SK-N-SH (cell line): ENCODE results near the gene GOLGB1. TPM values are rescaled to one million over a fixed set of nuclear protein-coding genes. Genes with fewer than 3 reads are reported as not detected.

Source experiments
- CTCF ChIA-PET: fragments of 300-600, 350-600 bp; formaldehyde crosslinking; extraction: SDS; loops from one replicate; lab custom pipeline; 2021; lab: Yijun Ruan, JAX
- POLR2A ChIA-PET: fragments of 350-600 bp; sonication (Branson Sonifier 250); formaldehyde crosslinking; extraction: SDS; loops from one replicate; lab custom pipeline; 2020; ENCODE audit warnings: antibody characterized with exemption, inconsistent platforms; lab: Yijun Ruan, JAX
- DNase-seq: peaks from one replicate; pipeline ENCODE4 v3.0.0; 2012
- H2AFZ ChIP-seq: fragments of 200-600 bp; sonication (generic); 2 replicates; pipeline ENCODE4 v1.8.1; 2016; ENCODE audit warnings: antibody characterized with exemption, mild to moderate bottlenecking, low read depth
- H3F3A ChIP-seq: fragments of 200-600 bp; sonication (generic); replicated peaks from 2 replicates; pipeline ENCODE3; 2016; ENCODE audit warnings: antibody characterized with exemption, mild to moderate bottlenecking; ENCODE audit not compliant: insufficient read depth
- H3K27ac ChIP-seq, 2 experiments: fragments of 200-500 bp in 1 of 2; fragments of 200-600 bp in 1 of 2; sonication (Bioruptor generic) in 1 of 2; sonication (generic), shearing (Covaris generic) in 1 of 2; 2 replicates each; pipeline versions ENCODE4 v1.5.1 to v1.6.1; 2014 to 2016; ENCODE audit warnings: low read depth in 2 of 2, inconsistent platforms in 1 of 2, low read length in 1 of 2, mild to moderate bottlenecking in 1 of 2, mixed read lengths in 1 of 2
- H3K27me3 ChIP-seq: fragments of 200-600 bp; sonication (generic), shearing (Covaris generic); 2 replicates; pipeline ENCODE4 v1.6.1; 2016; ENCODE audit warnings: mixed run types; ENCODE audit not compliant: insufficient read depth
- H3K36me3 ChIP-seq, 2 experiments: fragments of 200-500 bp in 1 of 2; fragments of 200-600 bp in 1 of 2; sonication (Bioruptor generic) in 1 of 2; sonication (generic) in 1 of 2; replicated peaks in 1 of 2; 2 replicates each; pipeline versions ENCODE3 to v1.5.1; 2014 to 2016; ENCODE audit warnings: low read length in 1 of 2, mild to moderate bottlenecking in 1 of 2; ENCODE audit not compliant: insufficient read depth in 2 of 2, control insufficient read depth in 1 of 2
- H3K4me1 ChIP-seq, 2 experiments: fragments of 200-500 bp in 1 of 2; fragments of 200-600 bp in 1 of 2; sonication (Bioruptor generic) in 1 of 2; sonication (generic), shearing (Covaris generic) in 1 of 2; 2 replicates each; pipeline versions ENCODE4 v1.5.1 to v1.6.1; 2014 to 2016; ENCODE audit warnings: low read depth in 1 of 2, low read length in 1 of 2, mixed run types in 1 of 2; ENCODE audit not compliant: insufficient read depth in 2 of 2, control insufficient read depth in 1 of 2
- H3K4me2 ChIP-seq: fragments of 200-600 bp; sonication (generic), shearing (Covaris generic); 2 replicates; pipeline ENCODE4 v1.6.1; 2017; ENCODE audit warnings: mixed run types
- H3K4me3 ChIP-seq, 2 experiments: fragments of 200-500 bp in 1 of 2; fragments of 200-600 bp in 1 of 2; sonication (Bioruptor generic) in 1 of 2; sonication (generic), shearing (Covaris generic) in 1 of 2; 2 replicates each; pipeline versions ENCODE4 v1.5.1 to v1.8.1; 2014 to 2016; ENCODE audit warnings: low read depth in 2 of 2, inconsistent platforms in 1 of 2, low read length in 1 of 2, mild to moderate bottlenecking in 1 of 2, mixed read lengths in 1 of 2, moderate library complexity in 1 of 2
- H3K79me2 ChIP-seq: fragments of 200-600 bp; sonication (generic); 2 replicates; pipeline ENCODE4 v1.8.1; 2017; ENCODE audit warnings: mild to moderate bottlenecking; ENCODE audit not compliant: insufficient read depth
- H3K9ac ChIP-seq: fragments of 200-600 bp; sonication (generic); 2 replicates; pipeline ENCODE4 v1.6.1; 2017; ENCODE audit warnings: mixed run types
- H3K9me2 ChIP-seq: fragments of 200-600 bp; sonication (generic); 2 replicates; pipeline ENCODE4 v1.6.1; 2017; ENCODE audit warnings: mixed run types
- H3K9me3 ChIP-seq: fragments of 200-600 bp; sonication (generic); 2 replicates; pipeline ENCODE4 v1.6.1; 2017; ENCODE audit warnings: mixed run types, mild to moderate bottlenecking, moderate library complexity
- H4K20me1 ChIP-seq: fragments of 200-600 bp; sonication (generic); 2 replicates; pipeline ENCODE4 v1.6.1; 2017; ENCODE audit warnings: mild to moderate bottlenecking, mixed run types; ENCODE audit not compliant: insufficient read depth
- EZH2phosphoT487 ChIP-seq: fragments of 200-600 bp; sonication (generic); IDR thresholded peaks from 2 replicates; pipeline ENCODE4 v1.6.1; 2017; ENCODE audit warnings: low read depth, mixed run types, mild to moderate bottlenecking, antibody characterized with exemption, moderate library complexity, borderline replicate concordance
- POLR2AphosphoS5 ChIP-seq: IDR thresholded peaks from 2 replicates; pipeline ENCODE4 v1.6.1; 2012; ENCODE audit warnings: low read depth, low read length
- RCOR1 ChIP-seq: fragments of 150-350 bp; IDR thresholded peaks from 2 replicates; pipeline ENCODE4 v1.6.1; 2017; ENCODE audit warnings: antibody characterized with exemption, low read length
- RXRA ChIP-seq: IDR thresholded peaks from 2 replicates; pipeline ENCODE4 v1.4.0; 2012; ENCODE audit warnings: low read depth, mild to moderate bottlenecking, borderline replicate concordance
- USF1 ChIP-seq: IDR thresholded peaks from 2 replicates; pipeline ENCODE4 v1.4.0; 2012; ENCODE audit warnings: low read depth, borderline replicate concordance
- YY1 ChIP-seq: IDR thresholded peaks from 2 replicates; pipeline ENCODE4 v1.4.0; 2012; ENCODE audit warnings: low read depth, mild to moderate bottlenecking
- WGBS: methylation state at CpG from one replicate; pipeline ENCODE4 v1.1.6; 2017; ENCODE audit warnings: low lambda C conversion rate; 5-methylcytosine and 5-hydroxymethylcytosine counted together
- polyA plus RNA-seq, 3 experiments: library from polyadenylated mRNA; depleted of rRNA; stranded (reverse); fragments of >200 nt; gene quantifications; 2 replicates each; pipeline ENCODE4 v1.2.3, GENCODE V29; 2012
- TF ChIP-seq, protein P1 (sequence below): IDR thresholded peaks from 2 replicates; pipeline ENCODE4 v1.4.0; 2012; ENCODE audit warnings: low read depth, borderline replicate concordance
- TF ChIP-seq, protein P2 (sequence below): IDR thresholded peaks from 2 replicates; pipeline ENCODE4 v1.6.1; 2012; ENCODE audit warnings: mild to moderate bottlenecking, low read depth, low read length, moderate library complexity
- TF ChIP-seq, protein P3 (sequence below): fragments of 200-600 bp; sonication (generic); IDR thresholded peaks from 2 replicates; pipeline ENCODE4 v1.6.1; 2017; ENCODE audit warnings: antibody characterized with exemption, mild to moderate bottlenecking, moderate library complexity
- TF ChIP-seq, protein P4 (sequence below): IDR thresholded peaks from 2 replicates; pipeline ENCODE4 v1.4.0; 2012; ENCODE audit warnings: low read depth
- TF ChIP-seq, protein P5 (sequence below): fragments of 150-350 bp; IDR thresholded peaks from 2 replicates; pipeline ENCODE4 v1.6.1; 2017; ENCODE audit warnings: antibody characterized with exemption, low read length, low read depth, borderline replicate concordance

The GOLGB1 gene
- polyA plus RNA-seq, 1 of the 3 experiments (the other 2 are of a cell fraction), result 10.3 TPM

DNA sequence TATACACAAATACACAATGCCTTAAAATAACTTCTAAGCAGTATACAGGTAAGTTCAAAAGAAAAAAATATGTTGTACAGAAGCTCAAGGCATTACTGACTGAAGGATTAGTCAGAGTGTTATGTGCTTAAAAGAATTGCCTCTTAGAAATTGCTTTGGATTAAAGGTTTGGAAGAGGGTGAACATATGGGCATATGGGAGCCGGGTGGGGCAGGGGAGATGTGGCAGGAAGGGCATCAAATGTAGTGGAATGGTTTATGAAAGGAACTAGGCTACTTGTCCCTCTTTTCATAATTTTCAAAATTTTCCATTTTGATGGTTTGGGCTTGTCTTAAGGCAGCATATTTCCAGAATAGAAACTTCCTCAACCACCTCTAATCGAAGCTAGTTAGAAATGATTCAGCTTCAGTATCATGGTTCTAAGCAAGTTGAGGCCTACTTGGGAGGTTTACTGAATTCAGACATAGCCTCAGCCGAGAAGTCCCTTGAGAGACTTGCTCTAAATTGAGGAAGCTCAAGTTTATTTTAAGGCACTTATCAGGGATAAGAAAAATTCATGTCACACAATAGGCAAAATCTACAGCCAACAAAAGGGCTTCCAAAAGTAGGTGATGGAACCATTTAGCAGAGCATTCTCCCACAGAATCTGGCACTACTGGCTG, 10.1 kb upstream of the GOLGB1 start:
- Histone ChIP-seq H3K27ac (no peak overlapping the region), H3K4me2 (no peak overlapping the region), H3K36me3 (no peaks in the 10 kb centered on the region), H3K9me3 (no peaks in the 10 kb centered on the region), H2AFZ (no peak overlapping the region), H3K4me1 (no peaks in the 10 kb centered on the region; a peak in 1 of 4 replicates), H3K9ac (no peak overlapping the region), H3K4me3 (no peak overlapping the region), H3K9me2 (no peaks in the 10 kb centered on the region), H3K79me2 (no peaks in the 10 kb centered on the region), H3K27me3 (no peaks in the 10 kb centered on the region), H3F3A (no peaks in the 10 kb centered on the region), H4K20me1 (no peaks in the 10 kb centered on the region)
- WGBS, result 16% methylated on average over 3 of the region's 3 CpGs
- TF ChIP-seq, protein P1, sequence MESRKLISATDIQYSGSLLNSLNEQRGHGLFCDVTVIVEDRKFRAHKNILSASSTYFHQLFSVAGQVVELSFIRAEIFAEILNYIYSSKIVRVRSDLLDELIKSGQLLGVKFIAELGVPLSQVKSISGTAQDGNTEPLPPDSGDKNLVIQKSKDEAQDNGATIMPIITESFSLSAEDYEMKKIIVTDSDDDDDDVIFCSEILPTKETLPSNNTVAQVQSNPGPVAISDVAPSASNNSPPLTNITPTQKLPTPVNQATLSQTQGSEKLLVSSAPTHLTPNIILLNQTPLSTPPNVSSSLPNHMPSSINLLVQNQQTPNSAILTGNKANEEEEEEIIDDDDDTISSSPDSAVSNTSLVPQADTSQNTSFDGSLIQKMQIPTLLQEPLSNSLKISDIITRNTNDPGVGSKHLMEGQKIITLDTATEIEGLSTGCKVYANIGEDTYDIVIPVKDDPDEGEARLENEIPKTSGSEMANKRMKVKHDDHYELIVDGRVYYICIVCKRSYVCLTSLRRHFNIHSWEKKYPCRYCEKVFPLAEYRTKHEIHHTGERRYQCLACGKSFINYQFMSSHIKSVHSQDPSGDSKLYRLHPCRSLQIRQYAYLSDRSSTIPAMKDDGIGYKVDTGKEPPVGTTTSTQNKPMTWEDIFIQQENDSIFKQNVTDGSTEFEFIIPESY, result no peak
- TF ChIP-seq YY1 (no peak), EZH2phosphoT487 (no peak), POLR2AphosphoS5 (no peak)
- TF ChIP-seq, protein P2, sequence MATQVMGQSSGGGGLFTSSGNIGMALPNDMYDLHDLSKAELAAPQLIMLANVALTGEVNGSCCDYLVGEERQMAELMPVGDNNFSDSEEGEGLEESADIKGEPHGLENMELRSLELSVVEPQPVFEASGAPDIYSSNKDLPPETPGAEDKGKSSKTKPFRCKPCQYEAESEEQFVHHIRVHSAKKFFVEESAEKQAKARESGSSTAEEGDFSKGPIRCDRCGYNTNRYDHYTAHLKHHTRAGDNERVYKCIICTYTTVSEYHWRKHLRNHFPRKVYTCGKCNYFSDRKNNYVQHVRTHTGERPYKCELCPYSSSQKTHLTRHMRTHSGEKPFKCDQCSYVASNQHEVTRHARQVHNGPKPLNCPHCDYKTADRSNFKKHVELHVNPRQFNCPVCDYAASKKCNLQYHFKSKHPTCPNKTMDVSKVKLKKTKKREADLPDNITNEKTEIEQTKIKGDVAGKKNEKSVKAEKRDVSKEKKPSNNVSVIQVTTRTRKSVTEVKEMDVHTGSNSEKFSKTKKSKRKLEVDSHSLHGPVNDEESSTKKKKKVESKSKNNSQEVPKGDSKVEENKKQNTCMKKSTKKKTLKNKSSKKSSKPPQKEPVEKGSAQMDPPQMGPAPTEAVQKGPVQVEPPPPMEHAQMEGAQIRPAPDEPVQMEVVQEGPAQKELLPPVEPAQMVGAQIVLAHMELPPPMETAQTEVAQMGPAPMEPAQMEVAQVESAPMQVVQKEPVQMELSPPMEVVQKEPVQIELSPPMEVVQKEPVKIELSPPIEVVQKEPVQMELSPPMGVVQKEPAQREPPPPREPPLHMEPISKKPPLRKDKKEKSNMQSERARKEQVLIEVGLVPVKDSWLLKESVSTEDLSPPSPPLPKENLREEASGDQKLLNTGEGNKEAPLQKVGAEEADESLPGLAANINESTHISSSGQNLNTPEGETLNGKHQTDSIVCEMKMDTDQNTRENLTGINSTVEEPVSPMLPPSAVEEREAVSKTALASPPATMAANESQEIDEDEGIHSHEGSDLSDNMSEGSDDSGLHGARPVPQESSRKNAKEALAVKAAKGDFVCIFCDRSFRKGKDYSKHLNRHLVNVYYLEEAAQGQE, result no peak
- no peak for DNase-seq
- CTCF ChIA-PET, result interaction anchor here (0.9 kb wide), 1 partner anchor 9 kb away, joined by 3 read pairs; no protein-coding TSS in a partner anchor
- POLR2A ChIA-PET, result no interaction called here

DNA sequence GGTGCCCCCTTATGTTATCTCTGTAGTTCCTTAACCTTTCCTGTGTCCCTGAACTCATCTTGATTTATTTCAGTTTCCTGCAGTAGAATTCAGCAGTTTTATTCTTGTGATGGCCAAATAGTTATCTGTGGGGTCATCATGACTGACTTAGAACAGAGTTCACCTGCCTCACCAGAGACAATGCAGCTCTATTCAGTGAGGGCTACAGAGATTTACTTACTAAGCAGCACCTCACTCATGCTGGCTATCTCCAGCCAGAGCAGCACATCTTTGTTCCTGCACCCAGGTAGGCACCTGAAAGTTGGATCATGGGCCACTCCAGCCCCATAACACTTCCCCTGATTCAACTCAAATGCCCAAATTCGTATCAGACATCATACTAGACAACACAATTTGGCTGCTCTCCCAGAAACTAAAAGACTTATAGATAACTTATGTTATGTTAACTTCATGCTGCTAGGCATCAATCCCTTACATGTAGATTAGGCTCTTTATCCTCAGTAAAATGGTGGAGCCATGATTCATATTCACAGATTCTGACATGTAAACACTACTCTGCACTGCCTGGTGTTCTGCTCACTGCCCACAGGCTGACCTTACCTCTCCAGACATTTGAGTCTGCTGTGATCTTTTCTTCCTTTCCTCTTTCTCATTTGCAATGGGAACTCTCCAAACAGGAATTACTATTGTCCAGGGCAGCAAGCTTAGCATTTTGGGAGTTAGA, 9.3 kb upstream of the GOLGB1 start:
- no peaks in the 10 kb centered on the region for H4K20me1 ChIP-seq
- H3K9me3 ChIP-seq, result no peaks in the 10 kb centered on the region
- ChIA-PET POLR2A (no interaction called here), CTCF (no interaction called here)
- no peak overlapping the region for H3K9ac ChIP-seq
- no peaks in the 10 kb centered on the region for H3K27me3 ChIP-seq
- H3K79me2 ChIP-seq, result no peaks in the 10 kb centered on the region
- H3K4me1 ChIP-seq, result no peaks in the 10 kb centered on the region; a peak in 1 of 4 replicates
- H3K36me3 ChIP-seq, result no peaks in the 10 kb centered on the region
- no peak for DNase-seq
- H3K4me2 ChIP-seq, result no peak overlapping the region
- no peak overlapping the region for H2AFZ ChIP-seq
- no peak overlapping the region for H3K4me3 ChIP-seq
- H3K27ac ChIP-seq, result no peak overlapping the region
- no peak for TF ChIP-seq RXRA
- no peak for TF ChIP-seq RCOR1
- no peak for TF ChIP-seq USF1
- TF ChIP-seq, protein P3, sequence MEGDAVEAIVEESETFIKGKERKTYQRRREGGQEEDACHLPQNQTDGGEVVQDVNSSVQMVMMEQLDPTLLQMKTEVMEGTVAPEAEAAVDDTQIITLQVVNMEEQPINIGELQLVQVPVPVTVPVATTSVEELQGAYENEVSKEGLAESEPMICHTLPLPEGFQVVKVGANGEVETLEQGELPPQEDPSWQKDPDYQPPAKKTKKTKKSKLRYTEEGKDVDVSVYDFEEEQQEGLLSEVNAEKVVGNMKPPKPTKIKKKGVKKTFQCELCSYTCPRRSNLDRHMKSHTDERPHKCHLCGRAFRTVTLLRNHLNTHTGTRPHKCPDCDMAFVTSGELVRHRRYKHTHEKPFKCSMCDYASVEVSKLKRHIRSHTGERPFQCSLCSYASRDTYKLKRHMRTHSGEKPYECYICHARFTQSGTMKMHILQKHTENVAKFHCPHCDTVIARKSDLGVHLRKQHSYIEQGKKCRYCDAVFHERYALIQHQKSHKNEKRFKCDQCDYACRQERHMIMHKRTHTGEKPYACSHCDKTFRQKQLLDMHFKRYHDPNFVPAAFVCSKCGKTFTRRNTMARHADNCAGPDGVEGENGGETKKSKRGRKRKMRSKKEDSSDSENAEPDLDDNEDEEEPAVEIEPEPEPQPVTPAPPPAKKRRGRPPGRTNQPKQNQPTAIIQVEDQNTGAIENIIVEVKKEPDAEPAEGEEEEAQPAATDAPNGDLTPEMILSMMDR, result no peak
- TF ChIP-seq, protein P4, sequence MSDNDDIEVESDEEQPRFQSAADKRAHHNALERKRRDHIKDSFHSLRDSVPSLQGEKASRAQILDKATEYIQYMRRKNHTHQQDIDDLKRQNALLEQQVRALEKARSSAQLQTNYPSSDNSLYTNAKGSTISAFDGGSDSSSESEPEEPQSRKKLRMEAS, result no peak
- TF ChIP-seq, protein P5, sequence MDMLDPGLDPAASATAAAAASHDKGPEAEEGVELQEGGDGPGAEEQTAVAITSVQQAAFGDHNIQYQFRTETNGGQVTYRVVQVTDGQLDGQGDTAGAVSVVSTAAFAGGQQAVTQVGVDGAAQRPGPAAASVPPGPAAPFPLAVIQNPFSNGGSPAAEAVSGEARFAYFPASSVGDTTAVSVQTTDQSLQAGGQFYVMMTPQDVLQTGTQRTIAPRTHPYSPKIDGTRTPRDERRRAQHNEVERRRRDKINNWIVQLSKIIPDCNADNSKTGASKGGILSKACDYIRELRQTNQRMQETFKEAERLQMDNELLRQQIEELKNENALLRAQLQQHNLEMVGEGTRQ, result no peak
- 0% methylated on average over 1 of the region's 1 CpG for WGBS
- H3F3A ChIP-seq, result no peaks in the 10 kb centered on the region
- no peaks in the 10 kb centered on the region for H3K9me2 ChIP-seq
